Stimulated activated CD8-positive, alpha-beta memory T cell treated with anti-CD3 and anti-CD28 coated beads, Interleukin-4, amount 100 ng/mL, for 24 hours (primary cell): ENCODE results near the gene FMN1.

Experiments
- DNase-seq: peaks from one replicate; pipeline ENCODE4 v3.0.0-alpha.2; 2020; ENCODE audit warnings: low read depth

FMN1 gene

DNA sequence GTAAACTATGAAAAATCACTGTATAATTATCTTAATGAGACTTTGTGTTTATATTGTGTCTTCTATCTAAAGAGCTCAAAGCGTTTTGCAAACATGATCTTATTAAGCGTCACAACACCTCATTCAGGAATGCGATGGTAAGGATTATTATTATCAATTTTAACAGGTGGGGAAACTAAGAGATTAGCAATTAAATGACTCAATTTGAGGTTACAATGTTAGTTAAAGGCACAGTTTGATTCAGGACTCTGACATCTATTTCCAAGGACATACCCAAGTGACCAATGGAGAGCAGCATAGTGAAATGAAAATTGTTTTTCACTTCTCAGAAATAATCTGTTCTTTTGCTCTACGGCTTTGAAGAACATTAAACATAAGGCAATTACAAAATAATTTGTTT lies 74.6 kb downstream of the FMN1 start:
- DNase-seq, result no peak

GRCh38 chr15:33119273-33119672 lies 75.2 kb downstream of the FMN1 start:
- DNase-seq, result no peak

DNA sequence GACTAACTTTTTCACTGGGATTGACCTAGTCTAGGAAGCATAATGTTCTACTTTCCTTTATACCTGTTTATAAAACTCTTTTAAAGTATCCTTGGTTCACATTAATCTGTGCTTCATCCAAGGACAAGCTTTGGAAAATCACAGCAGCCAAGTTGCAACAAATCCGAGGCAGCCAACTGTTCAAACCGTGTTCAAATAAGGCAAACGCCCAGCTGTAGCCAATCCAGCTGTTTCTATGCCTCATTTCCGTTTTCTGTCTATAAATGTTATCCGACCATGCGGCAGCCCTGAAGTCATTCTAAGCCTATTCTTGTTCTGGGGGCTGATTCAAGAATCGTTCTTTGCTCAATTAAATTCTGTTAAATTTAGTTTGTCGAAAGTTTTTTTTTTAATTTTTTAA lies 78.3 kb downstream of the FMN1 start:
- DNase-seq, result no peak

- DNase-seq, result no peak
These were observed 79.2 kb downstream of the FMN1 start for GRCh38 chr15:33115191-33115861.

- DNase-seq, result no peak
These were observed 80.2 kb downstream of the FMN1 start for GRCh38 chr15:33114374-33114717.

- no peak for DNase-seq
These were observed 80.7 kb downstream of the FMN1 start for GRCh38 chr15:33113666-33114373.

DNA sequence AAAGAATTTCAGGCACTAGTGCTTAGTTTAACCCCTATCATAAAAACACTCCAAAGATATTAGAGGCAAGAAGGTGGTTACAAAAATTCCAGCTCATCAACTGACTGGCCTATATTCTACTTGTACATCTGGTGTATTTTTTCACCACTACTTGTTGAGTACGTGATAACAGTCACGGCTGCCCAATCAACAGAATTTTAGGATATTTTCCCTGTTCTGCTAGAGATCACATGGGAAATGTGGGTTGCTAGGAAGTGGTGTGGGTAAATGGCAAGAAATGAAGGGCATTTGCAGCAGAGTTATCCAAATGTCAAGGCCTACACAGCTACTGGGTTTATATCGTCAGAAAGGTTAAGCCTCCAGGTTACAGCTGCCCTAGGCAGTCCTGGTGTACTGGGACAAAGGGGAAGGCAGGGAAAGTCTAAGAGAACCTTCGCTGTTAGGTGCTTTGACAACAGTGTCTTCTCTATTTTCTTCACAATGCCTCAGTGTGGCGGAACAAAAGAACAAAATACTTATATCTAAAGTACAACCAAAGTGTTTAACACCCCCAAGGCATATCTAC lies 81.9 kb downstream of the FMN1 start:
- DNase-seq, result no peak

- no peak for DNase-seq
These were observed 83.5 kb downstream of the FMN1 start for GRCh38 chr15:33111041-33111451.

DNA sequence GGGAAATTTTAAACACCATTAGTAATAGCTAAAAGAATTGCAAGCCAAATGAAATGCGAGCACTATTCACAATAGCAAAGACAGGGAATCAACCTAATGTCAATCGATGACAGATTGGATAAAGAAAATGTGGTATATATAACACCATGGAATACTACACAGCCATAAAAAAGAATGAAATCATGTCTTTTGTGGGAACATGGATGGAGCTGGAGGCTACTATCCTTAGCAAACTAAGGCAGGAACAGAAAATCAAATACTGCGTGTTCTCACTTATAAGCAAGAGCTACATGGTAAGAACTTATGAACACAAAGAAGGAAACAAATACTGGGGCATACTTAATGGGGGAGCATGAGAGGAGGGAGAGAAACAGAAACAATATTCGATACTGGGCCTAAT lies 85.2 kb downstream of the FMN1 start:
- DNase-seq, result no peak

DNA sequence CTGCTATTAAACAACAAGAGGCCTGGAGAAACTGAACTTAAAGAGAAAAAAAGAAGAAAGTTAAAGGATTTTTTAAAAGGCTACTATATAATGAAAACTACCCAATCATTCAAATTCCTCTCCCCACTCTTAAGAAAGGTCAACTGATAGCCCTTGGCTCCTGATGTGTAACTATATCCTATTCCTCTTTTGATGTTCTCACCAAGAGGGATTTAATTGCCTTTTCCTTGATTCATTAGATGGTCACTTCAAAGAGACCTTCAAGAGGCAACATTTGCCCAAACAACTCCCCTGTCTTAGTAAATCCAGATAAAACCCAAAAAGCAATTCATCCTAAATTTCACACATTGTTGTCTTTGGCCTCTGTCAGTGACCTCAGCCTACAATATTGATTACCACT lies 86.0 kb downstream of the FMN1 start:
- no peak for DNase-seq

- DNase-seq, result no peak
These were observed 86.6 kb downstream of the FMN1 start for GRCh38 chr15:33107950-33108349.

DNA sequence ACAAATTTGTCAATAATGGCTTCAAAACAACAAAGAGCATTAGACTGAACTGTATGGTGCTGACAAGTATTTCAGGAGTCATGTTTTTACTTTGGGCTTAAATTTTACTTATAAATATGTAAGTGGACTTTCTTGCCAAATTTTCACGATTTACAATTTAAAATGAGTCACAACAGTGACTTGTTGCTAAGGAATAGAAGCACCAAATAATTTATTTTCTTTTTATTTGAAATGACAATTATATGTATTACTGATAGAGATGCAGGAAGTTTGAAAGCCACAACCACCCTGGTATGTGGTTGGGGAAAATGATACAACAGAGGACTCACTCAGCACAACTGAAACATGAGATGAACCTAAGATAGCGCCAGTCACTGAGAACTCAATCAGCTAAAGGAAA lies 90.3 kb downstream of the FMN1 start:
- no peak for DNase-seq

DNA sequence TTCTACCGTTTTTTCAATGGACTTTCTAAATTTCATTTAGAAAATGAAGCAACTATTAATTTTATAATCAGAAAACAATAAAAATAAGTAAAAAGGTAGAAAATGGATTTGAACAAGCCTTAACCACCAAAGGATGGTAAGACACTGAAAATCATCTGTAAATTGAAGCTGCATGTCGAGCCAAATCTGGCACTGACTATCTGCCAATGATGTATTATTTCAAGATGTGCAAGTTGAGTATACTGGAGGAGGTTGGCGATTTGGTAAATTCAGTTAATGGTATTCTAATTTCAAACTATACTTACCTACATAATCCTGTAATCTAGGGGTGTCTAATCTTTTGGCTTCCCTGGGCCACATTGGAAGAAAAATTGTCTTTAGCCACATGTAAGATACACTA lies 93.5 kb downstream of the FMN1 start:
- no peak for DNase-seq

DNA sequence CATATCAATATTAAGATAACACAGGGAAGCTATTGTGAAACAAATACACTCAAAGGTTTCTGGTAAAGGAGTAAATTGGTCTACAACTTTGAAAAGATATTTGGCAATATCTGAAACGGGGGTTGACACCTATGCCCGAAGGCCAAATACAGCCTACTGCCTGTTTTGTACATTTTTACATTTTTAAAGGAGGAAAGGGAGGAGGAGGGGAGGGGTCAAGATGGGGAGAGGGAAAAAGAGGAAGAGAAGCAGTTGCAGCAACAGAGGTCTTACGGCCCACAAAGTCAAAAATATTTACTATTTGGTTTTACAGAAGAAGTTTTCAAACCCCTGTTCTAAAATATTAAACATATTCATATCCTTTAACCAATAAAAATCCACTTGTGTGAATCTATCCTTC lies 94.2 kb downstream of the FMN1 start:
- DNase-seq, result no peak

DNA sequence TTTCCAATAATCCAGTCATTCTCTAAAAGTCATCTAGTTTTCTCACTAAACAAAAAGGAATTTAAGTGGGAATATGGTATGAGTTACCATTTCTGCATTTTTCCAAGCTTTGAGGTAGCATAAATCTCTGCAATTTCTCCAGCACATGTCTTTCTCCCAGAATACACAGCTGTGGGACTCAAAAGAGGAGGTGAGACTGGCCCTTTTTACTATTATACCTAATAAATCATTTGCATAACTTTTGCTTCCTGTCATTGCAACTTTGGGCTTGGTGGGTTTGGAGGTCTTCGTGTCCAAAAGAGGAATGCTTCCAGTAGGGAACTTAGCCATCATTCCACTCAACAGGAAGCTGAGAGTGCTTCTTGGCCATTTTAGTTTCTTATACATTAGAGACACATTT lies 94.8 kb downstream of the FMN1 start:
- DNase-seq, result no peak

DNA sequence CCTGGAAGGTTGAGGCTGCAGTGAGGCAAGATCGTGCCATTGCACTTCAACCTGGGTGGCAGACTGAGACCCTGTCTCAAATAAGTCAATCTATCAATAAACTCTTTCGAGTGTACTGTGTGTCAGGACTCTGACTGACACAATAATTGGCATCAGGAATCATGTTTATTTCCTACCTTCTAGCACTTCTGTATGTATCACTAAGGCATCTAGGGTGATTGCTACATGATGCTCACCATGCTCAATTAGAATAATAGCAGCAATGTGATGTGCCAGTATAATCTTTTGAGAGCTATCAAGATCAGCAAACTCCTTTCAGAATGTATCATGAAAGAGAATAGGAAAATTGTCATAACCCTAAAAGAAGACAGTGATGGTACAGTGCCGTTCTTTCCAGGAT lies 95.3 kb downstream of the FMN1 start:
- DNase-seq, result no peak

- DNase-seq, result no peak
These were observed 96.1 kb downstream of the FMN1 start for GRCh38 chr15:33098094-33099058.

- no peak for DNase-seq
These were observed 98.4 kb downstream of the FMN1 start for GRCh38 chr15:33096134-33096533.

- no peak for DNase-seq
These were observed 98.9 kb downstream of the FMN1 start for GRCh38 chr15:33095641-33096040.

DNA sequence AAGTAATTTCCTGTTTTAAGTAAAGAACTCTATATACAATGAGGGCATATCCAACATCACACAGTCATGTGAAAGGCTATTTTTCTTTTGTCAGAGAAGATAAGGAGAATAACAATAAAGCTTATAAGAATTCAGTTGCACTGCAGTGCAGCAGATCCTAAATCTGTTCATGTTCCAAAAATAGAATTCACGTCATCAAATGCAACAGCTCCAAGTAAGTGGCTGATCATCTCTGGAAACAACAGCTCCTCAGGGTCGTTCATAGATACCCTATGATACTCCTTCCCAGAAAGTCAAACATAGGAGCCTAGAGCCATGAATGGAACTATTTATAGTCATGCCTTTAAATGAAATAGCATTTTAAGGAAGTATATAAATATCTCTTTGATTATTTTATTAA lies 100.2 kb downstream of the FMN1 start:
- no peak for DNase-seq

GRCh38 chr15:33093222-33093621 lies 101.3 kb downstream of the FMN1 start:
- no peak for DNase-seq

DNA sequence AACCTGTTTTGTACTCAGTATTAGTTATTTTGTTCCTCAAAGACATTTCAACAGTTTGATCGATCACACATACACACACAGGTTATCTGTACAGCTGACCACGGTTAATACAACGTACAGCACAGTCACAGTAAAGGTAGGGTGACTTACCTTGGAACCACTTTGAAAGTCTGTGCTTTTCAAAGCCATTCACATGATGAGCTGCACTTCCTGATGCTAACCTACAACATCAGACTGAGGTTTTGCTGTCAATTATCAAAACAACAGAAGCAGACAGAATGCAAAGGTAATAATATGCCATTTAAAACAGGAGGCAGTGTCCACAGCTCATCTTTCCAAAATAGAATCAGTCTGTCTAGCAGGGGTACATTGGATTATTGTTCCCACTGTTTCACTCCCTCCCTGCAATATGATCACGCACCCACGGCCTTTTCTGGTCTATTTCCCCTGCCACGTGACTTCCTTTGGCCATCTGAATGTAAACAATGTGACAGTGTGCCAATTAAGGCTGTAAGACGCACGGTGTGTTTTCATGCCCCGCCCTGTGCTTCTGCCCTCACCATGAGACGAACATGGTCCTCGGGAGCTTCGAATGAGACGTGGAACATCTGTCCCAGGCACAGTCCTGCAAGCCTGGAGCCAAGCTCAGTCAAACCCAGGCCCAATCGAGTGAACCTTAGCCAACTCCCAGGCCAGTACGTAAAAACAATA lies 102.4 kb downstream of the FMN1 start:
- no peak for DNase-seq
